ENCODE results near the gene ARHGAP22. TPM values are rescaled to one million over a fixed set of nuclear protein-coding genes. Genes with fewer than 3 reads are reported as not detected.

The ARHGAP22 gene
- polyA plus RNA-seq, 1 donor from 2014 or later: 0.15 TPM

DNA sequence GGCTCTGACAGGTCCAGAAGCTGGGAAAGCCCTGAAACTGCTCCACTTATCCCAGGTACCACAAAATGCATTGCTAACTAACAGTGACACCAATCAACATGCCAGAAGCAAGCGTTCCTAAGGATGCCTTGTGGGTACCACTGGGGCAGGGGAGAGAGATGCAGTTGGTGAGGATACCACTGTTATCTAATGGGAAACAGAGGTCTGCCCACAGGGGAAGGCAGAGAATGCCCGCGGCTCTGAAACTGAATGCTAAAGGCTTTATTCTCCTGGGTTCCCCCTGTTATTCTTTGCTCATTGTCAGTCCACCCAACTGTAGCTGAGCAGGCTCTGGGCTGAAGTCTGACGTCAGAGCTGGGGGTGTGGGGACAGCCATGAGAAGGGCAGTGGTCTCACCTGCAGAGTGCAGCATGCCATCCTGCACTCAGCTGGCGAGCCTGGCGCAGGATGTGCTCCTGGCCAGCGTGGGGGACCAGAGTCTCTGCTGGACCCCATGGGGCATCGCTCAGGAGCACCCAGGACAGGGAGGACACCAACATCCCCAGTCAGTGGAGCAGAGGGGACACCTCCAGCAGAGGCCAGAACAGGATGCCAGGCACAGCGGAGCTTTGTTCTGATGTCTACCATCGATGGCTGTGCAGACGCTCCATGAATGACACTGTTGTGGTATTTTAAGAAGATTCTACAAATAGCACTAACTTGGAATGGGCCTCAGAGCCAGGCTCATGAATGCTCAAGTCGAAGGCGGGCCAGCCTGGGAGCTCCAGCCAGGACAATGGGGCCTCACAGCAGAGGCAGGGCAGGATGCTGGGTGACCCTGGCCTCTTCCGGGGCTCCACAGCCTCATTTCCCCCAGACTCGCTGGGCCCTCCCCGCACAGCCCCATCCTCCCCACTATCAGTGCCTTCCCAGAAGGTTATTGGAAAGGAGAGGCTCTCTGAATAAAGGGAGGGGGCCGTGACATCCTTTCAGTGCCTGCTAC is 95.8 kb downstream of the ARHGAP22 start:
- TF ChIP-seq RAD21 (conservative IDR thresholded peaks at IDR 0.05) (no peak), EZH2 (IDR thresholded peaks at IDR 0.05; ENCODE audit: borderline replicate concordance, insufficient read depth, low read length, poor library complexity, severe bottlenecking) (no peak), POLR2AphosphoS5 (IDR thresholded peaks at IDR 0.05) (no peak), MXI1 (conservative IDR thresholded peaks at IDR 0.05; ENCODE audit: poor library complexity, severe bottlenecking) (no peak), TAF1 (IDR thresholded peaks at IDR 0.05; ENCODE audit: low read depth) (no peak), EP300 (conservative IDR thresholded peaks at IDR 0.05; ENCODE audit: poor library complexity, severe bottlenecking) (no peak), SMC3 (conservative IDR thresholded peaks at IDR 0.05; ENCODE audit: poor library complexity) (no peak)
- TF ChIP-seq, protein P1, sequence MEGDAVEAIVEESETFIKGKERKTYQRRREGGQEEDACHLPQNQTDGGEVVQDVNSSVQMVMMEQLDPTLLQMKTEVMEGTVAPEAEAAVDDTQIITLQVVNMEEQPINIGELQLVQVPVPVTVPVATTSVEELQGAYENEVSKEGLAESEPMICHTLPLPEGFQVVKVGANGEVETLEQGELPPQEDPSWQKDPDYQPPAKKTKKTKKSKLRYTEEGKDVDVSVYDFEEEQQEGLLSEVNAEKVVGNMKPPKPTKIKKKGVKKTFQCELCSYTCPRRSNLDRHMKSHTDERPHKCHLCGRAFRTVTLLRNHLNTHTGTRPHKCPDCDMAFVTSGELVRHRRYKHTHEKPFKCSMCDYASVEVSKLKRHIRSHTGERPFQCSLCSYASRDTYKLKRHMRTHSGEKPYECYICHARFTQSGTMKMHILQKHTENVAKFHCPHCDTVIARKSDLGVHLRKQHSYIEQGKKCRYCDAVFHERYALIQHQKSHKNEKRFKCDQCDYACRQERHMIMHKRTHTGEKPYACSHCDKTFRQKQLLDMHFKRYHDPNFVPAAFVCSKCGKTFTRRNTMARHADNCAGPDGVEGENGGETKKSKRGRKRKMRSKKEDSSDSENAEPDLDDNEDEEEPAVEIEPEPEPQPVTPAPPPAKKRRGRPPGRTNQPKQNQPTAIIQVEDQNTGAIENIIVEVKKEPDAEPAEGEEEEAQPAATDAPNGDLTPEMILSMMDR (IDR thresholded peaks at IDR 0.05; ENCODE audit: poor library complexity, severe bottlenecking): no peak
- TF ChIP-seq, protein P2, sequence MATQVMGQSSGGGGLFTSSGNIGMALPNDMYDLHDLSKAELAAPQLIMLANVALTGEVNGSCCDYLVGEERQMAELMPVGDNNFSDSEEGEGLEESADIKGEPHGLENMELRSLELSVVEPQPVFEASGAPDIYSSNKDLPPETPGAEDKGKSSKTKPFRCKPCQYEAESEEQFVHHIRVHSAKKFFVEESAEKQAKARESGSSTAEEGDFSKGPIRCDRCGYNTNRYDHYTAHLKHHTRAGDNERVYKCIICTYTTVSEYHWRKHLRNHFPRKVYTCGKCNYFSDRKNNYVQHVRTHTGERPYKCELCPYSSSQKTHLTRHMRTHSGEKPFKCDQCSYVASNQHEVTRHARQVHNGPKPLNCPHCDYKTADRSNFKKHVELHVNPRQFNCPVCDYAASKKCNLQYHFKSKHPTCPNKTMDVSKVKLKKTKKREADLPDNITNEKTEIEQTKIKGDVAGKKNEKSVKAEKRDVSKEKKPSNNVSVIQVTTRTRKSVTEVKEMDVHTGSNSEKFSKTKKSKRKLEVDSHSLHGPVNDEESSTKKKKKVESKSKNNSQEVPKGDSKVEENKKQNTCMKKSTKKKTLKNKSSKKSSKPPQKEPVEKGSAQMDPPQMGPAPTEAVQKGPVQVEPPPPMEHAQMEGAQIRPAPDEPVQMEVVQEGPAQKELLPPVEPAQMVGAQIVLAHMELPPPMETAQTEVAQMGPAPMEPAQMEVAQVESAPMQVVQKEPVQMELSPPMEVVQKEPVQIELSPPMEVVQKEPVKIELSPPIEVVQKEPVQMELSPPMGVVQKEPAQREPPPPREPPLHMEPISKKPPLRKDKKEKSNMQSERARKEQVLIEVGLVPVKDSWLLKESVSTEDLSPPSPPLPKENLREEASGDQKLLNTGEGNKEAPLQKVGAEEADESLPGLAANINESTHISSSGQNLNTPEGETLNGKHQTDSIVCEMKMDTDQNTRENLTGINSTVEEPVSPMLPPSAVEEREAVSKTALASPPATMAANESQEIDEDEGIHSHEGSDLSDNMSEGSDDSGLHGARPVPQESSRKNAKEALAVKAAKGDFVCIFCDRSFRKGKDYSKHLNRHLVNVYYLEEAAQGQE (IDR thresholded peaks at IDR 0.05; ENCODE audit: borderline replicate concordance): no peak
- no peaks in the 10 kb centered on the region for H4K20me1 ChIP-seq (ENCODE audit: insufficient read depth)
- no peak overlapping the region for H3K9ac ChIP-seq (ENCODE audit: low read length)
- no peaks in the 10 kb centered on the region for H3K9me3 ChIP-seq (ENCODE audit: low read length)
- no peaks in the 10 kb centered on the region for H3K9me2 ChIP-seq (ENCODE audit: insufficient read depth, low read length)
- no peak overlapping the region for H3K27ac ChIP-seq (ENCODE audit: low read length)
- no peaks in the 10 kb centered on the region for H3F3A ChIP-seq (ENCODE audit: insufficient read depth, low read length, poor library complexity, severe bottlenecking)
- no peak overlapping the region for H3K4me3 ChIP-seq (ENCODE audit: low read length)
- H3K4me2 ChIP-seq (ENCODE audit: low read length): no peak overlapping the region
- H3K27me3 ChIP-seq (ENCODE audit: insufficient read depth, low read depth, low read length): no peaks in the 10 kb centered on the region
- H3K79me2 ChIP-seq (replicated peaks; ENCODE audit: insufficient read depth, low read length): no peaks in the 10 kb centered on the region
- H2AFZ ChIP-seq (ENCODE audit: low read depth, low read length): no peak overlapping the region
- H3K36me3 ChIP-seq (ENCODE audit: insufficient read depth, low read length): no peaks in the 10 kb centered on the region

DNA sequence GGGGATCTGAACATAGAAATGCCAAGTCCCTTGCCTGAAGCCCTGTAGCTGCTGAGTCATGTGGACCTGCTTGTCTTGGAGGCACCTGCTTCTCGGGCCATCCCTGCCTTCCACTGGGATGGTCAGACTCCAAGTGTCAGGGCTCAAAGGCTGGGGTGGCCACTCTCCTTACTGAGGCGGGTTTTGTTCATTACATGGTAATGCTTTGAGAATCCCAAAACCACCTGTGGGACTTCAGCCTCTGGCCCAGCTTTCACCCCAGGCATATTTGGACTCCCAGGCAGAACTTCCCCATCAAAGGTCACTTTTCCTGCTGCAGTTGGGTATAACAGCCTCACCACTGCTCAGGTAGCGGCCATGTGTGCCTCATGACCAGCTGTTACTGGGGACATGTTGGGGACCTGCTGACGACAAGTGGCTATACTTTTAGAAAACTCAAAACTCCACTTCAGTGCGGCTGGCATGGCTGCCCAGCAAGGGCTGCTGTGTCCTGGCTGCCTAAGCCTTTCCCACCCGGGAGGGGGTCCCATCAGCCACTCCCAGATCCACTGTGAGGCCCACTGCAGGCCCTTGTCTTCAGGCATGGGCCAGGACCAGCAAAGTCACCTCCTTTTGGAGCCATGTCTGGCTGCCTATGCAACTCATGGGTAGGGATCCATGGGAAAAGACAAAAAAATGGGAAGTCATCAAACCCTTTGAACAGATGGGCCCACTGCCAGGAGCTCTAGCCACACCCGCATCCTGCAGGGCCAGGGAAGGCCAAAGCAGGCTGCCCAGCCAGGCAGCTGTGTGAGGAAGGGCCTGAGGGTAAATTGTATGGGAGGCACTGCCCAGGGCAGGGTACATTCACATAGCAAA is 96.7 kb downstream of the ARHGAP22 start:
- Histone ChIP-seq H4K20me1 (ENCODE audit: insufficient read depth) (no peaks in the 10 kb centered on the region), H3K9me2 (ENCODE audit: insufficient read depth, low read length) (no peaks in the 10 kb centered on the region), H3K4me2 (ENCODE audit: low read length) (no peak overlapping the region), H2AFZ (ENCODE audit: low read depth, low read length) (no peak overlapping the region), H3K36me3 (ENCODE audit: insufficient read depth, low read length) (no peaks in the 10 kb centered on the region), H3K4me3 (ENCODE audit: low read length) (no peak overlapping the region), H3K79me2 (replicated peaks; ENCODE audit: insufficient read depth, low read length) (no peaks in the 10 kb centered on the region), H3K9ac (ENCODE audit: low read length) (no peak overlapping the region), H3K9me3 (ENCODE audit: low read length) (no peaks in the 10 kb centered on the region), H3K27ac (ENCODE audit: low read length) (no peak overlapping the region), H3F3A (ENCODE audit: insufficient read depth, low read length, poor library complexity, severe bottlenecking) (no peaks in the 10 kb centered on the region), H3K27me3 (ENCODE audit: insufficient read depth, low read depth, low read length) (no peaks in the 10 kb centered on the region)
- TF ChIP-seq, protein P2 (IDR thresholded peaks at IDR 0.05; ENCODE audit: borderline replicate concordance): no peak
- TF ChIP-seq TAF1 (IDR thresholded peaks at IDR 0.05; ENCODE audit: low read depth) (no peak), RAD21 (conservative IDR thresholded peaks at IDR 0.05) (no peak), EP300 (conservative IDR thresholded peaks at IDR 0.05; ENCODE audit: poor library complexity, severe bottlenecking) (no peak), EZH2 (IDR thresholded peaks at IDR 0.05; ENCODE audit: borderline replicate concordance, insufficient read depth, low read length, poor library complexity, severe bottlenecking) (no peak), MXI1 (conservative IDR thresholded peaks at IDR 0.05; ENCODE audit: poor library complexity, severe bottlenecking) (no peak), POLR2AphosphoS5 (IDR thresholded peaks at IDR 0.05) (no peak), SMC3 (conservative IDR thresholded peaks at IDR 0.05; ENCODE audit: poor library complexity) (no peak)
- TF ChIP-seq, protein P1 (IDR thresholded peaks at IDR 0.05; ENCODE audit: poor library complexity, severe bottlenecking): no peak

All from neural cell (in vitro differentiated cells).